ENCODE measurements around the gene FARP1. TPM values are rescaled to one million over a fixed set of nuclear protein-coding genes. Genes with fewer than 3 reads are reported as not detected.

The FARP1 gene
- total RNA-seq, 1 donor from 2014 or later = 36.5 TPM

DNA sequence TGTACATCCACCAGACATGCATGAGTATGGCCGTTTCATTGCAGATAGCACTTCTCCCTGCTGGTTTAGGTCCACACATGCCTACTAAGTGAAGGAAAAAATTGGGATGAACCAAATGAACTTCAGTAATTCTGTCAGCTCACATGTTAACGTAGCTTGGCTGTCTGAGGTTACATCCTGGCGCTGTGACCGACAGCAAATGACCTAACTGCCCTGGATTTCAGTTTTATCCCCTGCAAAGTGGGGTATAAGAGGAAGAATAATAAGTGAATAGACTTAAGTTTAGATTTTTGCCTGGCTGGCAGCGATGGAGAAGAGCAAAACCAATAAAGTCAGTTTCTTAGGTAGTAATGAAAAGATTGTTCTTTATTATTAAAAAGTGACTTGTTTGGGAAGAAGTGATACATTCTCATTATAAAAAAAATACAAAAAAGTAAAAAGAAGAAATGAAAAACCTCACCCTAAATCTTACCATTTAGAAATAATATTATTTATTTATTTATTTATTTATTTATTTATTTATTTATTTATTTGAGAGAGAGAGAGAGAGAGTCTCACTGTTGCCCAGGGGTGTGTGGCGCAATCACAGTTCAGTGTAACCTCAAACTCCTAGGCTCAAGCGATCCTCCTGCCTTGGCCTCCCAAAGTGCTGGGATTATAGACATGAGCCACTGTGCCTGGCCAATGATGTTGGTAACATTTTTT lies 38.4 kb downstream of the FARP1 start:
- Histone ChIP-seq H3K9ac (ENCODE audit: low read depth in 1 of 3, low read length in 3 of 3) (no peak overlapping the region), H3K9me3 (ENCODE audit: control insufficient read depth in 3 of 3, low read length in 3 of 3) (peaks cover 0 to 4% (median 0%) of the 10 kb centered on the region in 3 donors), H3K27me3 (ENCODE audit: control insufficient read depth in 3 of 3, insufficient read depth in 3 of 3, low read length in 3 of 3) (no peaks in the 10 kb centered on the region), H3K27ac (ENCODE audit: low read depth, low read length) (no peak overlapping the region), H3K36me3 (ENCODE audit: control insufficient read depth in 3 of 3, insufficient read depth in 3 of 3, low read length in 3 of 3) (no peaks in the 10 kb centered on the region), H3K4me3 (ENCODE audit: low read length in 3 of 3) (no peak overlapping the region), H3K4me1 (ENCODE audit: control insufficient read depth in 3 of 3, insufficient read depth in 3 of 3, low read length in 3 of 3) (peaks cover 0 to 4% (median 0%) of the 10 kb centered on the region in 3 donors)

DNA sequence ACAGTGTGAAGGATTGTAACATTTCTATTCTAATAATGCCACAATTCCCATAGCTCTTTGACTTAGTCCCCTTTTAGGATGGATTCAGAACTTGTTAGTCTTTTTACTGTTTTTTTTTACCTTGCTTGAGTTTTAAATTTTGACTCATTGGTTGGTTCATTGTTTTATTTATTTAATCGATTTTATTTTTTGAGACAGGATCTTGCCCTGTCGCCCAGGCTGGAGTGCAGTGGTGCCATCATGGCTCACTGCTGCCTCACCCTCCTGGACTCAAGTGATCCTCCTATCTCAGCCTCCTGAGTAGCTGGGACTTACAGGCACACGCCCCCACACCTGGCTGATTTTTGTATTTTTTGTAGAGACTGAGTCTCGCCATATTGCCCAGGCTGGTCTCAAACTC lies 39.3 kb downstream of the FARP1 start:
- H3K4me3 ChIP-seq (ENCODE audit: low read length in 3 of 3) = no peak overlapping the region
- H3K27me3 ChIP-seq (ENCODE audit: control insufficient read depth in 3 of 3, insufficient read depth in 3 of 3, low read length in 3 of 3) = no peaks in the 10 kb centered on the region
- H3K9me3 ChIP-seq (ENCODE audit: control insufficient read depth in 3 of 3, low read length in 3 of 3) = no peaks in the 10 kb centered on the region
- H3K4me1 ChIP-seq (ENCODE audit: control insufficient read depth in 3 of 3, insufficient read depth in 3 of 3, low read length in 3 of 3) = peaks cover 0 to 6% (median 0%) of the 10 kb centered on the region in 3 donors
- no peak overlapping the region for H3K27ac ChIP-seq (ENCODE audit: low read depth, low read length)
- no peaks in the 10 kb centered on the region for H3K36me3 ChIP-seq (ENCODE audit: control insufficient read depth in 3 of 3, insufficient read depth in 3 of 3, low read length in 3 of 3)
- no peak overlapping the region for H3K9ac ChIP-seq (ENCODE audit: low read depth in 1 of 3, low read length in 3 of 3)

DNA sequence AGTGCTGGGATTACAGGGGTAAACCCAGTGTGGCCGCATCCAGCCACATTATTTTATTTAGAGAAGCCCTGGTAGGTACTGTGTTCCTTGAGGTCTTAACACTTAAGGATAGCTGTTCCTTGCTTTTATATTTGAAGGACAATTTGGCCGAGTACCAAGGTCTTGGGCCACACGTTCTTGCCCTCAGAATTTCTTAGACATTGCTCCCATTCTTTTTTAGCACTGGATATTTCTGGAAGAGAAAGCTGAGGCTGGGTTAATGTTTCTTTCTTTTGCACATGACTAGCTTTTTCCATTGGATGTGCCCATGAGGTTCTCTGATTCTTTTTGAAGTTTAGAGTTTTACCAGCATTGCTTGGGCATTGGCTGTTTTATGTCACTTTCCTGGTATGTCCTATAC lies 39.7 kb downstream of the FARP1 start:
- H3K27ac ChIP-seq (ENCODE audit: low read depth, low read length) = no peak overlapping the region
- H3K9ac ChIP-seq (ENCODE audit: low read depth in 1 of 3, low read length in 3 of 3) = no peak overlapping the region
- H3K36me3 ChIP-seq (ENCODE audit: control insufficient read depth in 3 of 3, insufficient read depth in 3 of 3, low read length in 3 of 3) = no peaks in the 10 kb centered on the region
- no peaks in the 10 kb centered on the region for H3K27me3 ChIP-seq (ENCODE audit: control insufficient read depth in 3 of 3, insufficient read depth in 3 of 3, low read length in 3 of 3)
- no peak overlapping the region for H3K4me3 ChIP-seq (ENCODE audit: low read length in 3 of 3)
- peaks cover 0 to 10% (median 0%) of the 10 kb centered on the region in 3 donors for H3K4me1 ChIP-seq (ENCODE audit: control insufficient read depth in 3 of 3, insufficient read depth in 3 of 3, low read length in 3 of 3)
- no peaks in the 10 kb centered on the region for H3K9me3 ChIP-seq (ENCODE audit: control insufficient read depth in 3 of 3, low read length in 3 of 3)

DNA sequence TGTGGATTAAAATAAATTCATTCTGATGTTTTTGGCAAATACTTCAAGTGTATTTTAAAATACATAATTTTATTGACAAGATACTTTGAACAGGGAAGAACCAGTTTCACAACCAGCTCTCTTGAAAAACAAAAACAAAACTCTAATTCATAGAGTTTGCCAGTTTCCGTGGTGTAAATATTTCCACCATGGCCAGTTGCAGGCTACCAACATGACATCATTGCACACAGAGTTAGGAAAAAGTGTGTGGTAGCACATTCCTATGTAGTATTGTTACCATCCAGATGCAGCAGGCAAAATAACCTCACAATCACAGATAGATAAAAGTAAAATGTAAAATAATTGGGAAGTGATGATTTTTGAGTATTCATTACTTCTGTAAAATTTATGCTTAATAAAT lies 41.9 kb downstream of the FARP1 start:
- H3K9ac ChIP-seq (ENCODE audit: low read depth in 1 of 3, low read length in 3 of 3) = no peak overlapping the region
- H3K27me3 ChIP-seq (ENCODE audit: control insufficient read depth in 3 of 3, insufficient read depth in 3 of 3, low read length in 3 of 3) = no peaks in the 10 kb centered on the region
- H3K4me1 ChIP-seq (ENCODE audit: control insufficient read depth in 3 of 3, insufficient read depth in 3 of 3, low read length in 3 of 3) = peaks cover 2 to 11% (median 5%) of the 10 kb centered on the region in 3 donors
- H3K36me3 ChIP-seq (ENCODE audit: control insufficient read depth in 3 of 3, insufficient read depth in 3 of 3, low read length in 3 of 3) = no peaks in the 10 kb centered on the region
- no peaks in the 10 kb centered on the region for H3K9me3 ChIP-seq (ENCODE audit: control insufficient read depth in 3 of 3, low read length in 3 of 3)
- no peak overlapping the region for H3K4me3 ChIP-seq (ENCODE audit: low read length in 3 of 3)
- no peak overlapping the region for H3K27ac ChIP-seq (ENCODE audit: low read depth, low read length)

DNA sequence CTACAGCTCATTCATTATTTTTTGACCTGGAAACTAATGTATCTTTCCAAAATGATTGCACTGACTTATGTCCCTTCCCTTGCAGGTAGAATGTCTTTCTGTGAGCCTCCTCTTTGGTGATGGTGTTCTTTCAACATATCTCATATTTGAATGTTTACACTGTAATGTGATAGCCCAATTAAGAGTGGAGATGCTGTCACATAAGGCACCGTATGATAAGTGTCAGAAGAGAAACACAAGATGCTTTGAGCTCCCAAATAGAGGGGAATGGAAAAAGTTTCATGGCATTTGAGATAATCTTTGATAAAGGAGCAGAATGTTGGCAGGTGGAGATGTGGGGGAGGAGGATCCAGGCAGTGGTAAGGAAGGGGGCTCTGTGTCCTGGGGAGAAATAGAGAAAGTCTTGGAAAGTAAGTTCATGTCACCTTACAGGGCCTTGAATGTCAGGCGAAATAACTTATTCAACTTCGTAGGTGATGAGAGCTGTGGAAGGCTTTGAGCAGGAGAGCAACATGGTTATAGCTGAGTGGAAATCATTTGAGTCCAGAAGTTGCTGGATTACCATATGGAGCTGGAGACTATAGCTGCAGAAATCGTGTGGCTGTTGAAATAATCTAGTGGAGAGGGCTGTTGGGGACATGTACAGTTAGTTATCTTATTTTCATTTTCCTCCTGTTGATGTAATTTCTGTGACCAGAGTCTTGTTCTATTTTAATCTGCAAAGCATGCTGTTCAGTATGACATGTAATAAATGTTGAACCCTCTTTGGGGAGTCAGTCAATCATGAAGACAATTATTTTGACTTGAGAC lies 44.5 kb downstream of the FARP1 start:
- Histone ChIP-seq H3K4me1 (ENCODE audit: control insufficient read depth in 3 of 3, insufficient read depth in 3 of 3, low read length in 3 of 3) (peaks cover 4 to 7% (median 5%) of the 10 kb centered on the region in 3 donors), H3K4me3 (ENCODE audit: low read length in 3 of 3) (no peak overlapping the region), H3K27ac (ENCODE audit: low read depth, low read length) (no peak overlapping the region), H3K9ac (ENCODE audit: low read depth in 1 of 3, low read length in 3 of 3) (no peak overlapping the region), H3K27me3 (ENCODE audit: control insufficient read depth in 3 of 3, insufficient read depth in 3 of 3, low read length in 3 of 3) (no peaks in the 10 kb centered on the region), H3K36me3 (ENCODE audit: control insufficient read depth in 3 of 3, insufficient read depth in 3 of 3, low read length in 3 of 3) (no peaks in the 10 kb centered on the region), H3K9me3 (ENCODE audit: control insufficient read depth in 3 of 3, low read length in 3 of 3) (no peaks in the 10 kb centered on the region)

DNA sequence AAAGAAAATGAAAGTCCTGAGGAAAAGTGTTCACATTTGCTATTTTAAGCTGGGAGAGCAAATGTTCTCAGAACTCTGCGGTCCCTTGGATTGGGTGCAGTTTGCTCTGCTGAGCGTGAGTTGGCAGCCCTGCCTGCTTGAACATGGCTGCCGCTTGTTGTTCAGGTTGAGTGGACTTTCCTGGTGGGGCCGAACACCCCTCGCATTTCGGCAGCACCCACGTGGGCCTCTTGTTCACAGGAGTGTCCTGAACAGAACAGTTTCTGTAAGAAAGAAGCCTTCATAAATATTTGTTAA lies 45.0 kb downstream of the FARP1 start:
- no peaks in the 10 kb centered on the region for H3K27me3 ChIP-seq (ENCODE audit: control insufficient read depth in 3 of 3, insufficient read depth in 3 of 3, low read length in 3 of 3)
- H3K4me3 ChIP-seq (ENCODE audit: low read length in 3 of 3) = no peak overlapping the region
- H3K9ac ChIP-seq (ENCODE audit: low read depth in 1 of 3, low read length in 3 of 3) = no peak overlapping the region
- H3K9me3 ChIP-seq (ENCODE audit: control insufficient read depth in 3 of 3, low read length in 3 of 3) = no peaks in the 10 kb centered on the region
- H3K36me3 ChIP-seq (ENCODE audit: control insufficient read depth in 3 of 3, insufficient read depth in 3 of 3, low read length in 3 of 3) = no peaks in the 10 kb centered on the region
- peaks cover 4 to 7% (median 5%) of the 10 kb centered on the region in 3 donors for H3K4me1 ChIP-seq (ENCODE audit: control insufficient read depth in 3 of 3, insufficient read depth in 3 of 3, low read length in 3 of 3)
- H3K27ac ChIP-seq (ENCODE audit: low read depth, low read length) = no peak overlapping the region

DNA sequence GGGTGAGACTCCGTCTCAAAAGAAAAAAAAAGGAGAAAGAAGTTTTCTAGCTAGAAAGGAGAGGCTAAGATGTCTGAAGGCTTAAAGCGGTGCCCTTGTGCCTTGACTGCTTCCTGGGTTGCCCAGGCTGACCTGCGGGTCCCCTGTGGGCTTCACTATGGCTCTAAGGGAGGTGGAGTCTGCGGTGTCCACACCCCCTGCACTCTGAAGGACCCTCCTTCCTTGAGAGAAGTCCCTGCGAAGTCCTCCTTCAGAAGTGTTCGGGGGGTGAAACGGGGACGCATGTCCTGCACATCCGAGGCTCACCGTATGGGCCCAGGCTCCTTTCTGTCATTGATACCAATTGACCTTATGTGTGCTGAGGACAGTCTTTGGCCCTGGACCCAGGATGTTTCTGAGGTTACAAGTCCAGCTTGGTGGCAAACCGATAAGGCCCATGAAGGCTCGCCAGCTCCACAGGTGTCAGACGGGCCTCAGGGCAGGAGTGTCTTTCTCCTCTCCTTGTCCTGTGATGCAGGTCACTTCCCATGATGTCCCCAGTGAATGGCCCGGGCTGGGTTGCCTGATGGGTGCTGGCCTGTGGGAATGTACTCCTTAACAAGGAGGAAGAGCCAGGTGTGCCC lies 45.8 kb downstream of the FARP1 start:
- Histone ChIP-seq H3K36me3 (ENCODE audit: control insufficient read depth in 3 of 3, insufficient read depth in 3 of 3, low read length in 3 of 3) (no peaks in the 10 kb centered on the region), H3K9ac (ENCODE audit: low read depth in 1 of 3, low read length in 3 of 3) (no peak overlapping the region), H3K4me3 (ENCODE audit: low read length in 3 of 3) (no peak overlapping the region), H3K4me1 (ENCODE audit: control insufficient read depth in 3 of 3, insufficient read depth in 3 of 3, low read length in 3 of 3) (peaks cover 4 to 7% (median 5%) of the 10 kb centered on the region in 3 donors), H3K27me3 (ENCODE audit: control insufficient read depth in 3 of 3, insufficient read depth in 3 of 3, low read length in 3 of 3) (no peaks in the 10 kb centered on the region), H3K27ac (ENCODE audit: low read depth, low read length) (no peak overlapping the region), H3K9me3 (ENCODE audit: control insufficient read depth in 3 of 3, low read length in 3 of 3) (no peaks in the 10 kb centered on the region)

DNA sequence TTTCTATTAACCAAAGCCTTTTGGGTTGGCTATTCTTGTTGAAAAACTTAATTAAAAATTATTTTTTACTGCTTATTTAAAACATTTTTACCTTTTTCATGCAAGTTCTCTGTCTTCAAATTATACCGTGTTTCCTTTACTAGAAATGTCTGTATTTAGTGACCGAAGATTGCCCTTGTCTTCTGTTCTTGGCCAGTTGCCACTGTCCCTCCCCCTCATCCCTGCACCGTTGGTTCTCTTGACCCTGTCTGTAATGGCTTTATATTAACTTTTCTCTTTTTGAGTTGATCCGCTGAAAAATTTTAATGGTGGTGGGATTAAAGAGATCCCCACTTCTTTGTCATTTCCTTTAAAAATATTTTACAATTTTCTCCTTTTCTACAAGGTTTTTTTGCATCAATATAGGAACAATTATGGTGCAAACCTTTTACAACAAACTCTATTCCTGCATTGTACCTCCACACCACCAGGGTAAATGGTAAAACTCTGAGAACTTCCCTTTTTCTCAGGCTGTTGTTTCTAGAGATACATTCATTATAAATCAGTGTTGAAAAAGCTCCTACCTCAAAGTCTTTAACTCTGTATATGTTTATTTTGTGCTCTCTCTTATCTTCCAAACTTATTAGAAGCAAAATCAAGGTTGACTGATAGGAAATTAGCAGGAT lies 47.1 kb downstream of the FARP1 start:
- Histone ChIP-seq H3K9me3 (ENCODE audit: control insufficient read depth in 3 of 3, low read length in 3 of 3) (no peaks in the 10 kb centered on the region), H3K9ac (ENCODE audit: low read depth in 1 of 3, low read length in 3 of 3) (no peak overlapping the region), H3K27me3 (ENCODE audit: control insufficient read depth in 3 of 3, insufficient read depth in 3 of 3, low read length in 3 of 3) (no peaks in the 10 kb centered on the region), H3K36me3 (ENCODE audit: control insufficient read depth in 3 of 3, insufficient read depth in 3 of 3, low read length in 3 of 3) (no peaks in the 10 kb centered on the region), H3K4me1 (ENCODE audit: control insufficient read depth in 3 of 3, insufficient read depth in 3 of 3, low read length in 3 of 3) (peaks cover 4 to 7% (median 5%) of the 10 kb centered on the region in 3 donors), H3K4me3 (ENCODE audit: low read length in 3 of 3) (no peak overlapping the region), H3K27ac (ENCODE audit: low read depth, low read length) (no peak overlapping the region)

DNA sequence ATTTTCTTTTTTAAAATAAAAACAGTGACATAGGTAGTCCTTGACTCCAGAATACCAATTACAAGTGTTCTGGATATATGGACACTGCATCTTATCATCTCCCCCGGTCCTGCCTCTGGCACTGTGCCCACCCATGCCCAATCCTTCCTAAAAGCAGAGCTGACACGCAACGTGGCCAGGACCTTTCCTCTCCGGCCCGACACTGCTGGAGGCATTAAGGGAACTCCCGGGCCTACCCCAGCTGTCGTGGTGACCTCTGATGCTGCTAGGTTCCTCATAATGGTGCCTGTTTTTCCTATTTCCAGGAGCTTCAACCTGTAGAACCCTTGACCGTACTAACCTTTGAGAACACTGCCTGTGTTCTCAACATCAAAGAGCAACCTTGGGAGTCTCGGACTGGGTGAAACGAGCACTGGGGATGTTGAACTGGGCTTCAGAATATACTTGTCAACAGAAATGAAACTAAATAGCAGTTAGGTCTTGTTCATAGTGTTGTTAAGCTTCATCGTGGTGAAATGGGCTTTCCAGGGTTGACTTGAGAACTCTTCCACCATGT lies 48.1 kb downstream of the FARP1 start:
- no peaks in the 10 kb centered on the region for H3K9me3 ChIP-seq (ENCODE audit: control insufficient read depth in 3 of 3, low read length in 3 of 3)
- H3K27ac ChIP-seq (ENCODE audit: low read depth, low read length) = no peak overlapping the region
- no peak overlapping the region for H3K9ac ChIP-seq (ENCODE audit: low read depth in 1 of 3, low read length in 3 of 3)
- no peak overlapping the region for H3K4me3 ChIP-seq (ENCODE audit: low read length in 3 of 3)
- peaks cover 4 to 7% (median 5%) of the 10 kb centered on the region in 3 donors for H3K4me1 ChIP-seq (ENCODE audit: control insufficient read depth in 3 of 3, insufficient read depth in 3 of 3, low read length in 3 of 3)
- H3K36me3 ChIP-seq (ENCODE audit: control insufficient read depth in 3 of 3, insufficient read depth in 3 of 3, low read length in 3 of 3) = no peaks in the 10 kb centered on the region
- no peaks in the 10 kb centered on the region for H3K27me3 ChIP-seq (ENCODE audit: control insufficient read depth in 3 of 3, insufficient read depth in 3 of 3, low read length in 3 of 3)
